Activated T-helper 9 cell treated with anti-CD3 and anti-CD28 coated beads, Interleukin-2, amount 50 U/mL, for 16 hours (primary cell): ENCODE results near the gene ERLIN1.
"Not testable (repeated sequence)": the region's sequence is repeated elsewhere in the genome, so short reads cannot be mapped to it uniquely, and the experiment has no call there.

Source experiments
- DNase-seq: peaks from one replicate; pipeline ENCODE4 v3.0.0-alpha.2; 2020; ENCODE audit warnings: low read depth

ERLIN1 gene

GRCh38 chr10:100133801-100134200 lies 52.0 kb downstream of the ERLIN1 start:
- DNase-seq = no peak

GRCh38 chr10:100132427-100132826 lies 53.4 kb downstream of the ERLIN1 start:
- DNase-seq = no peak

GRCh38 chr10:100131571-100131970 lies 54.3 kb downstream of the ERLIN1 start:
- DNase-seq = no peak

GRCh38 chr10:100130831-100131230 lies 55.0 kb downstream of the ERLIN1 start:
- no peak for DNase-seq

GRCh38 chr10:100129424-100129823 lies 56.4 kb downstream of the ERLIN1 start:
- no peak for DNase-seq

- DNase-seq = no peak
These were observed 56.9 kb downstream of the ERLIN1 start for GRCh38 chr10:100128951-100129350.

GRCh38 chr10:100125335-100125734 lies 60.5 kb downstream of the ERLIN1 start:
- not testable (repeated sequence) for DNase-seq

- no peak for DNase-seq
These were observed 61.7 kb downstream of the ERLIN1 start for GRCh38 chr10:100124097-100124496.

- DNase-seq = no peak
These were observed 63.0 kb downstream of the ERLIN1 start for GRCh38 chr10:100122780-100123179.

- DNase-seq = no peak
These were observed 65.3 kb downstream of the ERLIN1 start for GRCh38 chr10:100120550-100120949.

- no peak for DNase-seq
These were observed 66.1 kb downstream of the ERLIN1 start for GRCh38 chr10:100119726-100120125.

- DNase-seq = no peak
These were observed 70.7 kb downstream of the ERLIN1 start for GRCh38 chr10:100114976-100115770.

- DNase-seq = no peak
These were observed 71.4 kb downstream of the ERLIN1 start for GRCh38 chr10:100114460-100114859.

- DNase-seq = no peak
These were observed 76.2 kb downstream of the ERLIN1 start for GRCh38 chr10:100109670-100110069.

- no peak for DNase-seq
These were observed 79.0 kb downstream of the ERLIN1 start for GRCh38 chr10:100106865-100107264.

GRCh38 chr10:100104300-100104699 lies 81.5 kb downstream of the ERLIN1 start:
- no peak for DNase-seq

GRCh38 chr10:100103581-100103980 lies 82.2 kb downstream of the ERLIN1 start:
- DNase-seq = no peak

GRCh38 chr10:100101192-100102076 lies 84.4 kb downstream of the ERLIN1 start:
- DNase-seq = no peak

GRCh38 chr10:100100651-100101184 lies 85.1 kb downstream of the ERLIN1 start:
- no peak for DNase-seq
